Measurements from ENCODE around the gene ATL1.

ATL1 gene

GRCh38 chr14:50529288-50530179, 30.4 kb upstream of the ATL1 start:
- Histone ChIP-seq H3K9me3 (no peaks in the 10 kb centered on the region), H3K4me3 (ENCODE audit: low read depth, low read length) (peak overlapping the region; percentile 81; the same call in 1 of the 2 replicates), H3K4me1 (peaks cover 6% of the 10 kb centered on the region)

GRCh38 chr14:50530358-50530757, 29.6 kb upstream of the ATL1 start:
- DNase-seq, result no peak
- no peaks in the 10 kb centered on the region for H3K9me3 ChIP-seq
- peaks cover 5% of the 10 kb centered on the region for H3K4me1 ChIP-seq
- peak overlapping the region; percentile 81 for H3K4me3 ChIP-seq (ENCODE audit: low read depth, low read length)
- no peaks in the 10 kb centered on the region for H3K27me3 ChIP-seq
- 0 out of 2 replicates have a peak, but pooled peaks cover 3% of the 10 kb centered on the region for H3K36me3 ChIP-seq
- no peak for TF ChIP-seq CTCF (IDR thresholded peaks at IDR 0.05; ENCODE audit: low read depth, low read length)

More at GRCh38 chr14:50529288-50530179, 30.4 kb upstream of the ATL1 start:
- no peak for DNase-seq
- no peak for TF ChIP-seq CTCF (IDR thresholded peaks at IDR 0.05; ENCODE audit: low read depth, low read length)
- Histone ChIP-seq H3K36me3 (0 out of 2 replicates have a peak, but pooled peaks cover 3% of the 10 kb centered on the region), H3K27me3 (no peaks in the 10 kb centered on the region)

GRCh38 chr14:50530794-50531365, 29.1 kb upstream of the ATL1 start:
- no peaks in the 10 kb centered on the region for H3K27me3 ChIP-seq
- H3K9me3 ChIP-seq, result no peaks in the 10 kb centered on the region
- peak overlapping the region; percentile 81 for H3K4me3 ChIP-seq (ENCODE audit: low read depth, low read length)
- TF ChIP-seq CTCF (IDR thresholded peaks at IDR 0.05; ENCODE audit: low read depth, low read length), result no peak
- DNase-seq, result no peak
- peaks cover 2% of the 10 kb centered on the region for H3K4me1 ChIP-seq
- 0 out of 2 replicates have a peak, but pooled peaks cover 3% of the 10 kb centered on the region for H3K36me3 ChIP-seq

DNA sequence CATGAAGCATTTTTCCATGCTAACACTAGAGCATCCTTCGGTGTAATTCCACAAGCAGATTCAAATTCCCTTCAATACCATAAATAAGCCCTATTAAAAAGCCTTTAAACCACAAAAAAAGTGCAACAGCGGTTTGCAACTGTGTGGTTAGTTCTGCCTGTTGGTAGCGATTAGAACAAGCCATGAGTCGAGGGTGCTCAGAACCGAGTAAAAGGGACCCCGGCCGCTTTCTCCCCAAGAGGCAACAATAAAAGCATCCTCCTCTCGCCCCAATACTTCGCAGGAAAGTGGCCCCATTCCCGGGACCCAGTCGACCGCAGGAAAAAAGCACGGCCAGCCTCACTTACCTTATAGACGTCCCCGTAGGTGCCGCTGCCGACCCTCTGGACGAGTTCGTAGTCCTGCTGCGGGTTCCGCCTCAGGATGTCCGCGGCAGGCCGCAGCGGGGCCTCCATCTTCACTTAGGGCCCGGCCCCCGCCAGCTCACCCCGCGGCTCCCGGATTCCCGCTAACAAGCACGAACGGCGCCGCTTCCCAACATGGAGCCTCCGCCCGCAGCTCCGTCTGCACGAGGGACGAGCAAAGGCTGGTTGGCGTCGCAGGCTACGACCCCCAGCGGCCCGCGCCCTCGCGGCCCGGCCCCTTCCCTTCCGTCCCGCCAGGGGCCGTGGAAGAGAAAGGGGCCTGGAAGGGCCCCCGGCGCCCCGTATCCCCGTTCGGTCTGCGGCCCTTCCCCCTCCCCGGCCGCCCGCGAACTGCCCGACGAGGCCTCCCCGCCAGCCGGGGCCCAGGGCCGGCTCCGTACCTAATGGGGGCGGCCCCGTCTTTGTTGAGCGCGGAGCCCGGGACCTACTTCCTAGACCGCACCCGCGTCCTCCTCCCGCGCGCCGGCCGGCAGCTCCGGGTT, 28.1 kb upstream of the ATL1 start:
- peak; percentile 62 for DNase-seq

More for the DNA sequence above, 28.1 kb upstream of the ATL1 start:
- Histone ChIP-seq H3K4me3 (ENCODE audit: low read depth, low read length) (peak overlapping the region; percentile 81), H3K27me3 (no peaks in the 10 kb centered on the region), H3K9me3 (no peaks in the 10 kb centered on the region), H3K36me3 (no peaks in the 10 kb centered on the region), H3K4me1 (peaks cover 2% of the 10 kb centered on the region)
- no peak for TF ChIP-seq CTCF (IDR thresholded peaks at IDR 0.05; ENCODE audit: low read depth, low read length)
